Tibial artery (tissue), 4 donors: Measurements from ENCODE around the gene FCN3.

Experiments used
- DNase-seq, 2 donors: peaks; one replicate each; pipeline ENCODE4 v3.0.0-alpha.2; 2019
- H3K27ac ChIP-seq, 2 donors: fragments of 200-600 bp; sonication (generic) in 1 of 2; 1 replicate in 1 of 2; 2 replicates in 1 of 2; pipeline ENCODE4 v1.5.1; 2018 to 2019; ENCODE audit warnings: mild to moderate bottlenecking in 1 of 2
- H3K27me3 ChIP-seq, 2 donors: fragments of 200-600 bp; sonication (generic) in 1 of 2; one replicate each; pipeline versions ENCODE4 v1.5.1 to v1.6.0; 2016 to 2019
- H3K36me3 ChIP-seq, 3 donors: fragments of 200-600 bp; sonication (generic) in 2 of 3; one replicate each; pipeline ENCODE4 v1.5.1; 2016 to 2019; ENCODE audit warnings: mild to moderate bottlenecking in 2 of 3
- H3K4me1 ChIP-seq, 4 donors: fragments of 200-600 bp; sonication (generic) in 2 of 4; 1 replicate in 3 of 4; 2 replicates in 1 of 4; pipeline ENCODE4 v1.5.1; 2016 to 2019
- H3K4me3 ChIP-seq, 2 donors: fragments of 200-600 bp; sonication (generic) in 1 of 2; 1 replicate in 1 of 2; 2 replicates in 1 of 2; pipeline ENCODE4 v1.5.1; 2018 to 2019; ENCODE audit warnings: mild to moderate bottlenecking in 2 of 2
- H3K9me3 ChIP-seq, 3 donors: fragments of 200-600 bp; sonication (generic) in 1 of 3; one replicate each; pipeline ENCODE4 v1.5.1; 2016 to 2019
- intact Hi-C: fragments of 100-400 bp; cut with DNase I; formaldehyde crosslinking; loops from one replicate; pipeline ENCODE4 v1.15.0; 2023; ENCODE audit warnings: low total_unique reads
- TF ChIP-seq, protein P1 (sequence below), 2 experiments: fragments of 200-600 bp in 1 of 2; fragments of 450-650 bp in 1 of 2; IDR thresholded peaks; one replicate each; pipeline ENCODE4 v1.5.1; 2017 to 2019; ENCODE audit warnings: antibody characterized with exemption in 2 of 2, mild to moderate bottlenecking in 1 of 2, moderate library complexity in 1 of 2

Gene FCN3

DNA sequence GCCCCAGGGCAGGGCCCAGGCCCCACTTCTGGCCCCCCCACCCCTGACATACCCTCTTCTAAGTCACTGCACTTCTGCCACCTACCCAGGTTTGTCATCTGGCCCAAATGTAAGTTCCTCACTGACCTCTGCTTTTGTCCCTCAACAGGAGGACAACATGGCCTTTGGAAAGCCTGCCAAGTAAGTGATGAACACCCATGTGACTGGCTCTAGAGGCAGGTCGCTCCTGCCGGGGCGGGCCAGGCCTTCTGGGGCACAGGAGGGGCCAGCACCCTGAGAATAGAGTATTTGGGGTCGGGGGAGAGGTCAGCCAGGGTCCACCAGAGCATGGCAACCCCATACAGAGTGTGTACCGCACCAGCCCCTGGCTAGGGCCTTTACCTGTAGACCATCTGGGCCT is 42.7 kb downstream of the FCN3 start:
- TF ChIP-seq, protein P1, sequence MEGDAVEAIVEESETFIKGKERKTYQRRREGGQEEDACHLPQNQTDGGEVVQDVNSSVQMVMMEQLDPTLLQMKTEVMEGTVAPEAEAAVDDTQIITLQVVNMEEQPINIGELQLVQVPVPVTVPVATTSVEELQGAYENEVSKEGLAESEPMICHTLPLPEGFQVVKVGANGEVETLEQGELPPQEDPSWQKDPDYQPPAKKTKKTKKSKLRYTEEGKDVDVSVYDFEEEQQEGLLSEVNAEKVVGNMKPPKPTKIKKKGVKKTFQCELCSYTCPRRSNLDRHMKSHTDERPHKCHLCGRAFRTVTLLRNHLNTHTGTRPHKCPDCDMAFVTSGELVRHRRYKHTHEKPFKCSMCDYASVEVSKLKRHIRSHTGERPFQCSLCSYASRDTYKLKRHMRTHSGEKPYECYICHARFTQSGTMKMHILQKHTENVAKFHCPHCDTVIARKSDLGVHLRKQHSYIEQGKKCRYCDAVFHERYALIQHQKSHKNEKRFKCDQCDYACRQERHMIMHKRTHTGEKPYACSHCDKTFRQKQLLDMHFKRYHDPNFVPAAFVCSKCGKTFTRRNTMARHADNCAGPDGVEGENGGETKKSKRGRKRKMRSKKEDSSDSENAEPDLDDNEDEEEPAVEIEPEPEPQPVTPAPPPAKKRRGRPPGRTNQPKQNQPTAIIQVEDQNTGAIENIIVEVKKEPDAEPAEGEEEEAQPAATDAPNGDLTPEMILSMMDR (IDR thresholded peaks at IDR 0.05), result no peak
- intact Hi-C loops, result no loop called here
- H3K27ac ChIP-seq, result no peak overlapping the region
- H3K9me3 ChIP-seq, result no peaks in the 10 kb centered on the region
- H3K4me1 ChIP-seq, result peaks cover 0 to 15% (median 0%) of the 10 kb centered on the region in 4 donors
- no peaks in the 10 kb centered on the region for H3K27me3 ChIP-seq
- no peak overlapping the region for H3K4me3 ChIP-seq
- peaks cover 59 to 96% (median 80%) of the 10 kb centered on the region in 3 donors for H3K36me3 ChIP-seq
- no peak for DNase-seq

DNA sequence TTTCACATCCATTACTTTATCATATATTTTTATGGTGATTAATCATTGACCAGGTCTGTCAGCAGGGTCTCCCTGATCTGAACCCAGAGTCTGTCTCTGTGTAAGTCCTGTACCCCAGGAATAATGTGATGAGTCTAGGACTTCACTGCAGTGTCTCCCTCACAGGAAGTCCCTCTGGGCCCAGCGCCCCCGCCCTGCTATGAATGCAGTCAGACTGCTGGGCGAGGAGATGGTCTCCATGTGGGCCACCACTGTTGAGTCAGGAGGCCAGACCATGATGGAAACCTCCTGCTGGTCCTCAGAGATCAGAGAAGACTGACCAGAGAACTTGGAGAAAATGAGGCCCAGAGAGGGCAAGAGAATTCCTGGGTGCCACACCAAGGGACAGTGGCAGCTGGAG is 43.2 kb downstream of the FCN3 start:
- DNase-seq, result no peak
- TF ChIP-seq, protein P1 (IDR thresholded peaks at IDR 0.05), result no peak
- H3K9me3 ChIP-seq, result no peaks in the 10 kb centered on the region
- no peaks in the 10 kb centered on the region for H3K27me3 ChIP-seq
- H3K4me1 ChIP-seq, result peaks cover 0 to 20% (median 0%) of the 10 kb centered on the region in 4 donors
- intact Hi-C loops, result no loop called here
- H3K4me3 ChIP-seq, result no peak overlapping the region
- no peak overlapping the region for H3K27ac ChIP-seq
- H3K36me3 ChIP-seq, result peaks cover 54 to 96% (median 75%) of the 10 kb centered on the region in 3 donors

DNA sequence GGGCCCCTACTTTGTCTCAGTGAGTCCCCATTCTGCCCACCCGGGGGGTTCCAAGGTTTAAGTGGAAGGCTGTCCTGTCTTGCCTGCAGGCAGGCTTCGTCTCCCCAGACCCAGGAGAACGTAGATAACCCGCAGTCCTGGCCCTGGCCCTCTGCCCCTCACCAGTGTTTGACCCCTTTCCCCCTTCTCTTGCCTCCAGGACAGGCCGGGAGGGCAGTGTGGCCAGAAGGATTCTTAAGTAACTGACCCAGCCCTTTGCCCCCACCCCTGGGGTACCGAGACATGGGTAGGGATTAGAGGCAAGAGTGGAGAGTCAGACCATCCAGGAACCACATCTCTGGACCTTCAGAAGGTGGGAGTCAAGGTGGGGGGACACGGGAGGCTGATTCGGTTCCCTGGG is 43.8 kb downstream of the FCN3 start:
- H3K27me3 ChIP-seq, result no peaks in the 10 kb centered on the region
- no peaks in the 10 kb centered on the region for H3K9me3 ChIP-seq
- TF ChIP-seq, protein P1 (IDR thresholded peaks at IDR 0.05), result no peak
- no peak for DNase-seq
- no peak overlapping the region for H3K27ac ChIP-seq
- H3K4me3 ChIP-seq, result no peak overlapping the region
- intact Hi-C loops, result no loop called here
- peaks cover 0 to 26% (median 3%) of the 10 kb centered on the region in 4 donors for H3K4me1 ChIP-seq
- peaks cover 51 to 96% (median 70%) of the 10 kb centered on the region in 3 donors for H3K36me3 ChIP-seq

DNA sequence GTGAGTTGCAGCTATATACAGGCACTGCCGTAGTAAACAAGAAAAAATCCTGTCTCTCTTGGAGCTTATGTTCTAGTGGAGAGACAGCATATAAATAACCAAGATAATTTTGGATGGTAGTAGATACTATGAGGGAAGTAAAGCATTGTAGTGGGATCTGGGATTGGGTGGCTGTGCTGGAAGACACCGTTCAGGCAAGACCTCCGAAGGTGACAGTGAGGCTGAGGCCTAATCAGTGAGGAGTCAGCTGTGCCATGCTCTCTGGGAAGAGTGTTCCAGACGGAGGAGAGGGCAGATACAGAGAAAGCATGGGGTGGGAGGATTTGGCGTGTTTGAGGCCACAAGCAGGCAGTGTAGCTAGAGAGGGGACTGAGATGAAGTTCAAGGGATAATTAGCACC is 46.7 kb downstream of the FCN3 start:
- peaks cover 0 to 52% (median 22%) of the 10 kb centered on the region in 4 donors for H3K4me1 ChIP-seq
- no peak for DNase-seq
- TF ChIP-seq, protein P1 (IDR thresholded peaks at IDR 0.05), result no peak
- intact Hi-C loops, result no loop called here
- H3K36me3 ChIP-seq, result peaks cover 36 to 85% (median 58%) of the 10 kb centered on the region in 3 donors
- H3K4me3 ChIP-seq, result no peak overlapping the region
- H3K27me3 ChIP-seq, result no peaks in the 10 kb centered on the region
- H3K27ac ChIP-seq, result no peak overlapping the region
- no peaks in the 10 kb centered on the region for H3K9me3 ChIP-seq

DNA sequence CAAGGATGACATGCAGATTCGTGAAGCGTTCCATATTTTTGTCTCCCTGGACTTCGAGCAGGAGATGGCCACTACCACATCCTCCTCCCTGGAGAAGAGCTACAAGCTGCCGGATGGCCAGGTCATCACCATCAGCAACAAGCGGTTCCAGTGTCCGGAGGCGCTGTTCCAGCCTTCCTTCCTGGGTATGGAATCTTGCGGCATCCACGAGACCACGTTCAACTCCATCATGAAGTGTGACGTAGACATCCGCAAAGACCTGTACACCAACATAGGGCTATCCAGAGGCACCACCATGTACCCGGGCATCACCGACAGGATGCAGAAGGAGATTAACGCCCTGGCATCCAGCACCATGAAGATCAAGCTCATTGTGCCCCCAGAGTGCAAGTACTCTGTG is 49.3 kb downstream of the FCN3 start:
- Histone ChIP-seq H3K27me3 (no peaks in the 10 kb centered on the region), H3K27ac (no peak overlapping the region), H3K4me3 (no peak overlapping the region), H3K4me1 (peaks cover 0 to 56% (median 28%) of the 10 kb centered on the region in 4 donors), H3K36me3 (peaks cover 16 to 58% (median 34%) of the 10 kb centered on the region in 3 donors), H3K9me3 (no peaks in the 10 kb centered on the region)
- intact Hi-C loops, result no loop called here
- TF ChIP-seq, protein P1 (IDR thresholded peaks at IDR 0.05), result no peak
- no peak for DNase-seq
